ENCODE data around the gene AMBRA1. TPM values are rescaled to one million over a fixed set of nuclear protein-coding genes. Genes with fewer than 3 reads are reported as not detected.

AMBRA1 gene
- total RNA-seq, 1 donor, result 23.7 TPM

DNA sequence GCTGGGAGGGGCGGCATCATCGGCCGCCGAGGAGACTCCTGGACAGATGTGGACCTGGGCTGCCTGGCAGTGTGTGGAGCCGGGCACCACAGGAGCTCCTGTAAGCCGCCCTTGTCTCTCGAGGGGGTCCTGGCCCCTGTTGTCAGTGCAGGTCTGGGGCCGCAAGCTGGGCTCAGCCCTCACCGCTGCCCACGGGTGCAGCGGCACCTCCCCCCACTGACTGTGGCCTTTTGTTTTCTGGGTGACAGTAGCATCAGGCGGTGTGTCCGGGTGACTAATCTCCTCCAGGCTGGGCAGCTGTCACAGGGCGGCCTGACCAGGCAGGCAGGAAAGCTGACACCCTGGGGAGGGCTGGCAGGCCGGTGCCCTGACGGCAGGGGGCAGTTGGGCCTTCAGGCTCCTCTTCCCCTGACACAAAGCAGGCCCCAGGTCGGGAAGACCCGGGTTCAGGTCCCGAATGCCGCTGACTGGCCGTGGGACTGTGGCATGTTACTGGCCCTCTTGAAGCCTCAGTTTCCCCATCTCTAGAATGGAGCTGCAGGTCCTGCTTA is 230.3 kb downstream of the AMBRA1 start:
- H3K4me3 ChIP-seq (ENCODE audit: low read depth, low read length), result no peak overlapping the region
- TF ChIP-seq, protein P1, sequence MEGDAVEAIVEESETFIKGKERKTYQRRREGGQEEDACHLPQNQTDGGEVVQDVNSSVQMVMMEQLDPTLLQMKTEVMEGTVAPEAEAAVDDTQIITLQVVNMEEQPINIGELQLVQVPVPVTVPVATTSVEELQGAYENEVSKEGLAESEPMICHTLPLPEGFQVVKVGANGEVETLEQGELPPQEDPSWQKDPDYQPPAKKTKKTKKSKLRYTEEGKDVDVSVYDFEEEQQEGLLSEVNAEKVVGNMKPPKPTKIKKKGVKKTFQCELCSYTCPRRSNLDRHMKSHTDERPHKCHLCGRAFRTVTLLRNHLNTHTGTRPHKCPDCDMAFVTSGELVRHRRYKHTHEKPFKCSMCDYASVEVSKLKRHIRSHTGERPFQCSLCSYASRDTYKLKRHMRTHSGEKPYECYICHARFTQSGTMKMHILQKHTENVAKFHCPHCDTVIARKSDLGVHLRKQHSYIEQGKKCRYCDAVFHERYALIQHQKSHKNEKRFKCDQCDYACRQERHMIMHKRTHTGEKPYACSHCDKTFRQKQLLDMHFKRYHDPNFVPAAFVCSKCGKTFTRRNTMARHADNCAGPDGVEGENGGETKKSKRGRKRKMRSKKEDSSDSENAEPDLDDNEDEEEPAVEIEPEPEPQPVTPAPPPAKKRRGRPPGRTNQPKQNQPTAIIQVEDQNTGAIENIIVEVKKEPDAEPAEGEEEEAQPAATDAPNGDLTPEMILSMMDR (IDR thresholded peaks at IDR 0.05; ENCODE audit: insufficient read depth, low read depth, low read length), result no peak
- peak; percentile 44 for DNase-seq (ENCODE audit: low read depth)

DNA sequence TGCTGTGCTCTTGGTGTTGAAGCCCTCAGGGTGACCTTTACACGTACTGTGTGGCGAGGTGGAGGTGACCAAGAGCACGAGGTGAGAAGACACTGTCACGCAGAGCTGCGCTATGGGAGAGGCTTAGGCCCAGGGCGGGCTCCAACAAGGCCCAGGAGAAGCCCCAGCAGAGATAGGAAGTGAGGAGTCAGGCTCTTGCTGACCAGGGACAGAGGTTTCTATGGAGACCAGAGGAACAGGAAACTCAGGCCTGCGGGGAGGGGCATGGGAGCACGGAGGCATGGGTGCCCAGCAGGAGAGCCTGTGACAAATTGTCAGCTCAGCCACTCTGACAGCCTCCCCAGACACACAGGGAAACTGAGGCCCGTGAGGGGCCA is 230.8 kb downstream of the AMBRA1 start:
- H3K4me3 ChIP-seq (ENCODE audit: low read depth, low read length), result no peak overlapping the region
- peak; percentile 71 for DNase-seq (ENCODE audit: low read depth)
- TF ChIP-seq, protein P1 (IDR thresholded peaks at IDR 0.05; ENCODE audit: insufficient read depth, low read depth, low read length), result no peak

DNA sequence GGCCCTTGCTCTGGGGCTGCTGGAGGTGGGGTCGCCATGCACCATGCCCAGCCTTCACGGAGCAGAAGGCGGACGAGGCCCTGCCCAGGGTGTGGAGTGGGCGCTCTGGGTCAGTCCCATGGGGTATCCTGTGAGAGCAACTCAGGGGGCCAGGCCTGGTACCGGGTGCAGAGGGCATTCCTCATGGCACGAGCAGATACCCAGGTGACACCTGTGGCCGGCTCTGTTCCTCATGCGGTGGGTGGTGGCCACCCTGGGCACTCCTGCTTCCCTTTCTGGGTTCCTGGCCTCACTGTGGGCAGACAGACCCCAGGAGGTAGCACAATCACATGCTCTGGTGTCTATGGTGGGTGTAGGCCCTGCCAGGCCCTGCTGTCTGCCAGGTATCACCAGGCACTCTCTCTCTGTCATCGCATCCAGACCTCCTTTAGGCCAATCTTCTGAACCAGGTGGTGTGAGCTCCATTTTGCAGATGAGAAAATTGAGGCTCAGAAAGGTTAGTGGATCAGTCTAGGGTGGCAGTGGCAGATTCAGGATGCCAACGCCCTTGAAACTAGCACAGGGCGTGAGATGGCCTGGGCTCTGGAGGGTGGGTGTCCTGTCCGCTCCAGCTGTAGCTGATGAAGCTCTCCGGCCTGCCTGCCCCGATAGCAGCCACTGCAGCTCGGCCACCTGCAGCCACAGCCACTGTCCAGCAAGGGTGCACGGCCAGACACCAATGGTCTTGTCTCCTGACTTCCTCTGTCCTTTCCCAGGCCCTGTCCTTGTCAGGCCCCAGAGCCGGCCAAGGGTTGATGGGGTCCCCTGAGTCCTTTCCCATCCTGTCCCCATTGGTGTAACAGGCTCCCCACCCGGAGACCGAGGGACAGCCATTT is 231.4 kb downstream of the AMBRA1 start:
- no peak overlapping the region for H3K4me3 ChIP-seq (ENCODE audit: low read depth, low read length)
- TF ChIP-seq, protein P1 (IDR thresholded peaks at IDR 0.05; ENCODE audit: insufficient read depth, low read depth, low read length), result no peak
- DNase-seq (ENCODE audit: low read depth), result no peak

DNA sequence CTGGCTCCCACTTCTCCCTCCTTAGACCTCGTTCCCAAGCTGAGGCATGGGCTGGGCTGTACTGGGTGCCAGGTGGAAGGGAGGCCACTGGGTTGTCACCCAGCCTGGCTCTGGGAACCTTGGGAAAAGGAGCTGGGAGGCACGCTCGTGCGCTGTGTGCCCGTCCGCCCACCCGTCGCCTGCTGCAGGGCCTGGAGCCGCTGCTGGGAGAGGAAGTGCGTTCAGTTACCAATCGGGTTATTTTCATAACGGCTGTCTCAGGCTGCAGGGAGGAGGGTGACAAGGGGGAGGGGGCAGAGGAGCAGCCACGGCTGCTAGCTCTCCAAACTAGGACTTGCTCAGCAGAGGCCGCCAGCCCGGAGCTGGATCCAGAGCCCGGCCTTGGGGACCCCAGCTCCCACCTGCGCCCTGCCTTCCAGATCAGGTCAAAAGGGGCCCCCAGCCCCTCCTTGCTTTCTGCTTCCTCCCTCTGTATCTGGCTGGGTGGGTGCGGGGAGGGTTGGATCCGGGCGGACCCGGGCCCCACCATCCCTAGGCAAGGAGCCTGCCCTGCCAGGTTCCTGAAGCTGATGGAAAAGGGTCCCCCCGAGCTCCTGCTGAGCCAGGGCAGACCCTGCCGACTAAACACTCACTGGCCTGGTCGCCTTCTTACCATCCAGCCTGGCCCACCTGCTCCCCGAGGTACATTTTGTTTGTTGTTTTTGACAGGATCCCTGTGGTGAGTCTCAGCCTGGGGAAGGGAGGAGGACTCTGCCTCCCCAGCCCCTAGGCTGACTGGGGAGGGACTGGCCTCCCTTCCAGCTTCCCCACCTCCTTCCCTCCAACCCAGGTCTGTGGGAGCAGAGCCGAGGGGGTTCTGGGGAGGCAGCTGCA is 232.3 kb downstream of the AMBRA1 start:
- peak overlapping the region; percentile 23 for H3K4me3 ChIP-seq (ENCODE audit: low read depth, low read length)
- TF ChIP-seq, protein P1 (IDR thresholded peaks at IDR 0.05; ENCODE audit: insufficient read depth, low read depth, low read length), result no peak
- DNase-seq (ENCODE audit: low read depth), result peak; percentile 70

DNA sequence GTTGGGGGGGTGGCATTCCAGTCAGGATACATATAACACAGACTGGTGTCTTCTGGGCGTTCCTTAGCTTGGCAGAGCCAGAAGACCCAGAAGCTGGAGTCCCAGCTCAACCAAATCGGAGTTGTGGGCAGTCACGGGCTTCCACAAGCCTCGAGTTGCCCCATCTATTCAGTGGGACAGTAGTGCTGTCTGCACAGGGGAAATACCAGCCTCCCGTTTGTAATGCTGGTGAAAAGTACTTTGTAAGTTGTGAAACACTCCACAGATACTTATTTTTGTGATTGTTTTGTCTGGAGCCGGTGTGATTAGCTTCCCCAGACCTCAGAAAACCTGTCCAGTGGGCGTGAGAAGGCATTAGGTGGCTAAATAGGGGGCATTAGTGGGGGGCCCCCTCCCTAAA is 232.9 kb downstream of the AMBRA1 start:
- TF ChIP-seq, protein P1 (IDR thresholded peaks at IDR 0.05; ENCODE audit: insufficient read depth, low read depth, low read length), result no peak
- peak overlapping the region; percentile 15 for H3K4me3 ChIP-seq (ENCODE audit: low read depth, low read length)
- peak; percentile 38 for DNase-seq (ENCODE audit: low read depth)

DNA sequence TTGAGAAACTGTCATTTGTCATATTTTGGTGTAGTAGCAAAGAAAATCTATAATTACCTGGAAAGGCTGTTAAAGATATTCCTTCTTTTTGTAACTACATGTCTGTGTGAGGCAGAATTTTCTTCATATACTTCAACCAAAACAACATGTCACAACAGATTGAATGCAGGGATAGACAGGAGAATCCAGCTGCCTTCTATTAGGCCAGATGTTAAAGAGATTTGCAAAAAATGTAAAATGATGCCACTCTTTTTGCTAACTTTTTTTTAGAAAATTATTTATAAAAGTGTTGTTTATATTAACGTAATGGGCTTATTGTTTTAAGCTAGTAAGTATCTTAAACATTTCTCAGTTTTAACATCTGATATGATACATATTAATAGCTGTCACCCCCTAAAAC is 233.9 kb downstream of the AMBRA1 start:
- TF ChIP-seq, protein P1 (IDR thresholded peaks at IDR 0.05; ENCODE audit: insufficient read depth, low read depth, low read length), result no peak
- no peak for DNase-seq (ENCODE audit: low read depth)
- no peak overlapping the region for H3K4me3 ChIP-seq (ENCODE audit: low read depth, low read length)

Data from fibroblast of villous mesenchyme (primary cell).